ENCODE data around the gene EPHA4.

DNA sequence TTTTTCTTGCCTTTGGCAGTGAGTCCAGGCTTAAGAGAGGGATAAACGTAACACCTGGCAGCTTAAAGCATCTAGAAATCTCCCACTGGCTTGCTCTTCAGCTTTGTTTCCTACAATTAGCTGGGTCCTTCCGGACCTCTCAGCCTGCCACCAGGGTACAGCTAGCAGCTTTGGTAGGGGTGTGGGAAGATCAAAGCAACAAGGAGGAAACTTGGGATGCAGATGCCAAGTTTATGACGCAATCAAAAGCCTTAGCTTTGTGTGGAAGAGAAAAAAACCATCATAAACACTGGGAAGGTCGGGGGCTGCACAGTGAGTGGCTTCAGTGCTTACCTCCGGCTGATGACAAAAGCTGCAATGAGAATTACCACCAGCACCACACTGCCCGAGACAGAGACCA lies 116.9 kb downstream of the EPHA4 start:
- TF ChIP-seq EZH2phosphoT487 (IDR thresholded peaks at IDR 0.05; ENCODE audit: insufficient read depth, low read depth) (no peak), EZH2 (IDR thresholded peaks at IDR 0.05; ENCODE audit: insufficient read depth, poor library complexity, severe bottlenecking) (no peak)

Data from GM23248 (cell line).